Stimulated activated CD8-positive, alpha-beta memory T cell treated with anti-CD3 and anti-CD28 coated beads, Interleukin-7, amount 100 ng/mL, for 48 hours (primary cell): Measurements from ENCODE around the gene C20orf144.
"Not testable (repeated sequence)": the region's sequence is repeated elsewhere in the genome, so short reads cannot be mapped to it uniquely, and the experiment has no call there.

Source experiments
- DNase-seq, 2 donors: peaks; one replicate each; pipeline ENCODE4 v3.0.0-alpha.2; 2020; ENCODE audit warnings: low read depth in 1 of 2; ENCODE audit errors: extremely low read depth in 1 of 2

Gene C20orf144

GRCh38 chr20:33693289-33693688 lies 31.2 kb downstream of the C20orf144 start:
- no peak for DNase-seq

GRCh38 chr20:33693741-33694638 lies 31.9 kb downstream of the C20orf144 start:
- DNase-seq, result no peak

DNA sequence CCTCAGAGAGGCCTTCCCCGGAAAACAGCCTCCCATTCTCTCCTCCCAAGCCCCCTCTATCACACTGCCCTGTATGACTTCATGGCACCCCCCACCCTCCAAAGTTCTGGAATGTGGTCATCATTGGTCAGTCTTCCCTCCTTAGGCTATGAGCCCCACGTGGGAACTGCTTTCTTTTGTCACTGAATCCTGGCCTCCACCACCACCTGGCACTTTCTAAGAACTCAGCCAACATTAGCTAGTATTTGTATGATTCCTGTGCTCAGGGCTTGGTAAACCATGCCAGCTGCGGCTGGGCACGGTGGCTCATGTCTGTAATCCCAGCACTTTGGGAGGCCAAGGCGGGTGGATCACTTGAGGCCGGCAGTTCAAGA lies 32.5 kb downstream of the C20orf144 start:
- no peak for DNase-seq

- DNase-seq, result no peak
Measured at GRCh38 chr20:33696448-33696847, 34.3 kb downstream of the C20orf144 start.

- no peak for DNase-seq
Measured at GRCh38 chr20:33697129-33697528, 35.0 kb downstream of the C20orf144 start.

DNA sequence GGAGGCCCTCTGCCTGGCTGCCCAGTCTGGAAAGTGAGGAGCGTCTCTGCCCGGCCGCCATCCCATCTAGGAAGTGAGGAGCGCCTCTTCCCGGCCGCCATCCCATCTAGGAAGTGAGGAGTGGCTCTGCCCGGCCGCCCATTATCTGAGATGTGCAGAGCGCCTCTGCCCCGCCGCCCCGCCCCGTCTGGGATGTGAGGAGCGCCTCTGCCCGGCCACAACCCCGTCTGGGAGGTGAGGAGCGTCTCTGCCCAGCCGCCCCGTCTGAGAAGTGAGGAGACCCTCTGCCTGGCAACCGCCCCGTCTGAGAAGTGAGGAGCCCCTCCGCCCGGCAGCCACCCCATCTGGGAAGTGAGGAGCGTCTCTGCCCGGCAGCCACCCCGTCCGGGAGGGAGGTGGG lies 36.8 kb downstream of the C20orf144 start:
- DNase-seq, result not testable (repeated sequence)

- DNase-seq, result not testable (repeated sequence)
Measured at GRCh38 chr20:33700696-33701441, 38.7 kb downstream of the C20orf144 start.

DNA sequence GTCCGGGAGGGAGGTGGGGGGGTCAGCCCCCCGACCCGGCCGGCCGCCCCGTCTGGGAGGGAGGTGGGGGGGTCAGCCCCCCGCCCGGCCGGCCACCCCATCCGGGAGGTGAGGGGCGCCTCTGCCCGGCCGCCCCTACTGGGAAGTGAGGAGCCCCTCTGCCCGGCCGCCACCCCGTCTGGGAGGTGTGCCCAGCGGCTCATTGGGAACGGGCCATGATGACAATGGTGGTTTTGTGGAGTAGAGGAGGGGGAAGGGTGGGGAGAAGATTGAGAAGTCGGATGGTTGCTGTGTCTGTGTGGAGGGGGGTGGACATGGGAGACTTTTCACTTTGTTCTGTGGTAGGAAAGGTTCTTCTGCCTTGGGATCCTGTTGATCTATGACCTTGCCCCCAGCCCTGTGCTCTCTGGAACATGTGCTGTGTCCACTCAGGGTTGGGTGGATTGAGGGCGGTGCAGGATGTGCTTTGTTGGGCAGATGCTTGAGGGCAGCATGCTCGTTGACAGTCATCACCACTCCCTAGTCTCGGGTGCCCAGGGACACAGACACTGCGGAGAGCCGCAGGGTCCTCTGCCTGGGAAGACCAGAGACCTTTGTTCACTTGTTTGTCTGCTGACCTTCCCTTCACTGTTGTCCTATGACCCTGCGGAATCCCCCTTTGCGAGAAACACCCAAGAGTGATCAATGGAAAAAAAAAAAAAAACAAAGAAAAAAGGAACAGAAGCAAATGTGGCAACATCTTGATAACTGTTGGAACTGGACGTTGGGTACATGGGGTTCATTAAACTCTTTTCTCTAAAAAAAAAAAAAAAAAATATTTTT lies 39.7 kb downstream of the C20orf144 start:
- DNase-seq, result no peak

DNA sequence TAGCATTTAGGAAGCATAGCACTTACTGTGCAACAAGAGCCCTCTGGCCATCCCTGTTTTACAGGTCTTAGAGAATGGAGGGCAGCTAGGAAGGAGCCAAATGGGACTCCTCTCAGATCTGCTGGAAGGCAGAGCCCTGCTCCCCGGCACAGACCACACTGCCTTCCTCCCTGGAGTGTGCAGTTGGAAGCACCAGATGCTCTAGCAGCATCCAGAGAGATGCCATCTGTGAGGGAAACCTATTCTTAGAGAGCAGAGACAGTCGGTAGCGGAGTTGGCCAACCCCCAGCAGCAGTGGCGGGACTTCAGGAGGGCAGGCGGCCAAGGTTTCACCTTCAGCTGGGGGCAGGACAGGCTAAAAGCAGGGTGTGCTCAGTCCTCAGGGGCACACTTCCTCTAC lies 40.7 kb downstream of the C20orf144 start:
- DNase-seq, result no peak

- no peak for DNase-seq
Measured at GRCh38 chr20:33703498-33704137, 41.5 kb downstream of the C20orf144 start.

DNA sequence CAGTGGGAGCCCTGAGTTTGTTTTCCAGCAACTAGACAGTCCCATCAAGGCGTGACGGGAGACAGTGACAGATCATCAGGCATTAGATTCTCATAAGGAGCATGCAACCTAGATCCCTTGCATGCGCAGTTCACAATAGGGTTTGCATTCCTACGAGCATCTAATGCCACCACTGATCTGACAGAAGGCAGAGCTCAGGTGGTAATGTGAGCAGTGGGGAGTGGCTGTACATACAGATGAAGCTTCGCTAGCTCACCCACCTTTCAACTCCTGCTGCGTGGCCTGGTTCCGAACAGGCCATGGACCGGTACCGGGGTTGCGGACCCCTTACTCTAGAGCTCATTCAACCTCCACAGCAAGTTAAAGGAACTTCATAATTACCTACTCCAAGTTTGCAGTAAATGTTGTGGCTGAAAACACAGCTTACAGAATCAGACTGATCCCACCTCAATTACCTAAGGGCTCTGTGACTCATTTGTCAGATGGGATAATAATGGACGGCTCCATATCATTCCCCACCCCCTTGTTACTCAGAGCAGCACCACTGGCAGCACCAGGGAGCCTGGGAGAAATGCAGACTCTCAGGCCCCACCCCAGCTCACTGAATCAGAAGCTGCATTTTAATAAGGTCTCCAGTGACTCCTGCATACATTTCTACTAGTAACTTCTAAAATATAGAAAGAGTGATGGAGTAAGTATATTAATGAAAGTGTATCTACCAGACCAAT lies 42.2 kb downstream of the C20orf144 start:
- DNase-seq, result no peak

DNA sequence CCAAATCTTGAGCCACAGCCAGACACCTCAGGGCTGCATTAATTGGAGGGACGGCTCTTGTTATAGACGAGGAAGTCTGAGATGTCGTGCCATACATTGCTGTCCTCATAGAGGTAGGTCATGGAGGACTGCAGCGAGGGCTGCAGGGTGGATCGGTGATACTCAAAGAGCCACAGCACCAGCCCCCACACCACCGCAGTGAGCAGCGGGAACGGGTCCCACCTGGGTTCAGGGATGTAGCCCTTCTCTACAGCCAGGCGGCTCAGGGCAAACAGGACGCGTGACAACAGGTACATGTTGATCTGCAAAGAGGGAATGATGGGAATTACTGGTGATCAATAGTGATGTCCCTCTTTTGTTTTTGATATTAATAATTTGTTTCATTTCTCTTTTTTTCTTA lies 45.5 kb downstream of the C20orf144 start:
- no peak for DNase-seq

- no peak for DNase-seq
Measured at GRCh38 chr20:33709398-33709797, 47.3 kb downstream of the C20orf144 start.

DNA sequence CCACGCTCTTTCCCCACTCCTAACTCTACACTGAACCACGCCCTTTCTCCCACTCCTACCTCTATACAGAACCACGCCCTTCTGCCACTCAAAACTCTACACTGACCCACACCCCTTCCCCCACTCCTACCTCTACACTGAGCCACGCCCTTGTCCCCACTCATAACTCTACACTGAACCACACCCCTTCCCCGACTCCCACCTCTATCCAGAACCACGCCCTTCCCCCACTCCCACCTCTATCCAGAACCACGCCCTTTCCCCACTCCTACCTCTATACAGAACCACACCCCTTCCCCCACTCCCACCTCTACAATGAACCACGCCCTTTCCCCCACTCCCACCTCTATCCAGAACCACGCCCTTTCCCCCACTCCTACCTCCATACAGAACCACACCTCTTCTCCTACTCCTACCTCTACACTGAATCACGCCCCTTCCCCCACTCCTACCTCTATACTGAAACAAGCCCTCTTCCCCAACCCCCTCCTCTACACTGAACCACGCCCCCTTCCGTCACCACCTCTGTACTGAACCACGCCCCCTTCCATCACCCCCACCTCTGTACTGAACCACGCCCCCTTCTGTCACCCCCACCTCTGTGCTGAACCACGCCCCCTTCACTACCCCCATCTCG lies 47.9 kb downstream of the C20orf144 start:
- DNase-seq, result no peak

- no peak for DNase-seq
Measured at GRCh38 chr20:33710681-33711445, 48.7 kb downstream of the C20orf144 start.

DNA sequence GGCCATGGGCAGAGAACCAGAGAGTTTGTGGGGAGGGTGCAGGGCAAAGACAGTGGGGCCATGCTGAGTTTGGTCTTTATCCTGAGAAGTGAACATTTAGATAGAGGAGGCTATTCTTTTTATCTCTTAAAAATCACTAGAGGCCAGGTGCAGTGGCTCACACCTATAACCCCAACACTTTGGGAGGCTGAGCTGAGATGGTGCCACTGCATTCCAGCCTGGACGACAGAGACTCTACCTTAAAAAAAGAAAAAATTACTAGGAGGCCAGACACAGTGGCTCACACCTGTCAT lies 49.3 kb downstream of the C20orf144 start:
- DNase-seq, result no peak
